IPS DF 6.9 (cell line): ENCODE data around the gene TP53TG5.
A peak's percentile ranks its signal among the peaks of the same experiment; 100 is the strongest.

ENCODE experiments used
- DNase-seq: peaks from one replicate; pipeline ENCODE4 v3.0.0-alpha.2; 2013; ENCODE audit warnings: low read depth, low spot score
- H3K27ac ChIP-seq: one replicate; pipeline ENCODE4 v1.5.1; 2013; ENCODE audit warnings: low read length, control low read depth
- H3K27me3 ChIP-seq: 2 replicates; pipeline ENCODE4 v1.6.1; 2013; ENCODE audit warnings: mild to moderate bottlenecking, low read length; ENCODE audit not compliant: control insufficient read depth, insufficient read depth
- H3K36me3 ChIP-seq: 2 replicates; pipeline ENCODE4 v1.6.1; 2013; ENCODE audit warnings: low read length; ENCODE audit not compliant: control insufficient read depth, insufficient read depth
- H3K4me1 ChIP-seq: 2 replicates; pipeline ENCODE4 v1.6.1; 2013; ENCODE audit warnings: low read length; ENCODE audit not compliant: control insufficient read depth, insufficient read depth
- H3K4me3 ChIP-seq: 2 replicates; pipeline ENCODE4 v1.5.1; 2013; ENCODE audit warnings: mild to moderate bottlenecking, low read length
- H3K9me3 ChIP-seq: 2 replicates; pipeline ENCODE4 v1.6.1; 2013; ENCODE audit warnings: low read length, inconsistent platforms; ENCODE audit not compliant: control insufficient read depth, insufficient read depth
- WGBS: extraction: QIAGEN DNeasy Blood & Tissue Kit; methylation state at CpG from one replicate; pipeline ENCODE4 v1.1.7; 2013; ENCODE audit warnings: mixed read lengths, missing lambda C conversion rate; ENCODE audit not compliant: insufficient read length, insufficient coverage; 5-methylcytosine and 5-hydroxymethylcytosine counted together

TP53TG5 gene

DNA sequence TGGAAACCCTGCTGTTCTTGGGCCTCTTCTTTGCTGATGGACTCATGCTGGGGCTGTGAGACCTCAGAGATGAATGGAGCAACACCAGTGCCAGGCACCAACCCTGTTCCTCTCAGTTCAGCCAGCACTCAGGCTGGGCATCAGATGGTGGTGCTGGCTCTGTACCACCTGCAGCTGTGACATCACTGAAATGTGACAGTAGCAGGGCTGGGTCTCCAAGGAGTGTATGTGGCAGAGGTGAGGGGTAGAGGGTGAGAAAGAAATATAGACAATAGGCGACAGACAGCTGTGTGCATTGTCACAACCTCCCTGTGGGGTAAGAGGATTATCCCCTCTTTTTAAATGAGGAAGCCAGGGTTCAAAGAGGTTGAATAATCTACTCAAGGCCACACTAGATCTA lies at the start of gene TP53TG5:
Gene TP53TG5, minus strand, starts transcription at position 135 of the 400 bp plus-strand sequence. Its CDS starts 89 bp downstream, at position 46.
- Histone ChIP-seq H3K4me1 (peaks cover 3% of the 10 kb centered on the region; the same call in 1 of the 2 replicates), H3K4me3 (no peak within 1 kb of the TSS), H3K27ac (no peak within 1 kb of the TSS), H3K36me3 (no peaks in the 10 kb centered on the region), H3K9me3 (no peaks in the 10 kb centered on the region), H3K27me3 (no peaks in the 10 kb centered on the region; the same call in 1 of the 2 replicates)
- no peak for DNase-seq
- no CpG with 5 or more reads among the region's 1 CpG for WGBS

DNA sequence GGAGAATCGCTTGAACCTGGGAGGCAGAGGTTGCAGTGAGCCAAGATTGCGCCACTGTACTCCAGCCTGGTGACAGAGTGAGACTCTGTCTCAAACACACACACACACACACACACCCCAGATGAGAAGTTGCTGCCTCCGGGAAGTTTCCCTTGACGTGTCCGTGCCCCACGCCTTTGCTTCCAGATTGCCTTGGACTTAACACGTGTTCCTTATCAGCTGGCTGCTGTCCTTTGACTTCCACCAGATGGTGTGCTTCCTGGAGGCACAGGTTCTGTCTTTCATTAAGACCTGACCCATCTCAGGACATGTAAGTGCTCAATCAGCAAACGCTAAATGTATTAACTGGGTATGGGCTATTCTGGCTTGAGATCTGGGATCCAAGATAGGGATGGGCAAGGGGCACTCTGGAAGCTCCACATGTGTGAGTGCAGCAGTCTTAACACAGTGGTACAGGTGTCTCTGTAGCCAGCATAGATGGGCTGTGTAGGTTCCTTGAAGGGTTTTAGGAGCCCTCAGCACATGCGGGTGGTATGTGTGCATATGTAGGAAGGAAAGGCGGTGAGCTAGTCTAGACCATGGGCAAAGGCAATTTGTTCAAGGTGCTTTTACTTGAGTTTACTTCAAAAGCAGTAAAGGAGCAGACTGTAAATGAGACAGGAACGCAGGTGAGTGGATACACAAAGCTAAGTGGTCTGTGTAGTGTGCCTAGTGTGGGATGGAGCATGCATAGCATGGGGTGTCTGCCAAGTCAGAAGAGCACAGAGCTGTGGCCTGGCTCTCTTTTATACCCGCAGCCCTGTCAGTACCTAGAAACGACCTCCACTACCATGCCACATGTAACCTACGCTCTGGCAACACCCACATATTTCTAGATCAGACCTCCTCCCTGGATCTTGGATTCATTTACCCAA lies 49.4 kb upstream of the TP53TG5 start:
- no peak overlapping the region for H3K4me3 ChIP-seq
- H3K9me3 ChIP-seq: no peaks in the 10 kb centered on the region
- H3K27ac ChIP-seq: no peak overlapping the region
- WGBS: no CpG with 5 or more reads among the region's 14 CpGs
- H3K27me3 ChIP-seq: no peaks in the 10 kb centered on the region
- peaks cover 10% of the 10 kb centered on the region; the same call in 1 of the 2 replicates for H3K36me3 ChIP-seq
- no peaks in the 10 kb centered on the region for H3K4me1 ChIP-seq
- DNase-seq: no peak

DNA sequence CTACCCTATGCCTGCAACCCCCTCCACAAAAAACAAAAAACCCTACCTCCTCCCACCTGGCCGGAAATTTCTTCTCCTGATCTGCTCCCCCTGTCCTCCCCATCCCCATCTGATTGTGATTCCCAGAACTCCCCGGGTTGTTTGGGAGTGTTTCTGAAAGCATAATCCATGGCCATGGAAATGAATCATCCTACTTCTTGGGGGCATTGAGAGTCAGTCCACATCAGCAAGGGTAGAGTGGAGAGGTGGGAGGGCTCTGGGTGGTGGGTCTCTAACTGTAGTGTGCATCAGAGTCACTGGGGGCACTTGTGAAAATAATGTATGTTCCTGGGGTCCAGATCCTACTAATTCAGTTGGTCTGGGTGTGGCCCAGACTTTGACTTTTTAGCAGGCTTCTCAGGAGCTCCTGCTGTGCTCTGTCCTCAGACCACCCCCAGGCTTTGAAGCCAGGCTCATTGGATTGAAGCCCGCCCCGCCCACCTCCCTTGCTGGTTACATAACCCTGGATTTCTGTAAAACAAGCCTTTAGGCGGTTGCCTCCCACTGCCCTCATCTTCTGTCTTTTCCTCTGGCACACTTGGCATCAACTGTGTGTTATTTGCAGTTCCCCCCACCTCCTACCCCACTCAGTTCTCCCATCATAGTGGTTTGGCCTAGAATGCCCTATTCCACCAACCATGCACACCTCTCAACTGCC lies 48.3 kb upstream of the TP53TG5 start:
- DNase-seq: no peak
- no CpG with 5 or more reads among the region's 5 CpGs for WGBS
- H3K27me3 ChIP-seq: no peaks in the 10 kb centered on the region

DNA sequence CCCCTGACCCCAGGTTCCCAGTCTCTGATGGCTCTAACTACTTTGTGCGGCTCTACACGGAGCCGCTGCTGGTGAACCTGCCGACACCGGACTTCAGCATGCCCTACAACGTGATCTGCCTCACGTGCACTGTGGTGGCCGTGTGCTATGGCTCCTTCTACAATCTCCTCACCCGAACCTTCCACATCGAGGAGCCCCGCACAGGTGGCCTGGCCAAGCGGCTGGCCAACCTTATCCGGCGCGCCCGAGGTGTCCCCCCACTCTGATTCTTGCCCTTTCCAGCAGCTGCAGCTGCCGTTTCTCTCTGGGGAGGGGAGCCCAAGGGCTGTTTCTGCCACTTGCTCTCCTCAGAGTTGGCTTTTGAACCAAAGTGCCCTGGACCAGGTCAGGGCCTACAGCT lies 47.4 kb upstream of the TP53TG5 start:
- H3K9me3 ChIP-seq: no peaks in the 10 kb centered on the region
- no peak overlapping the region for H3K27ac ChIP-seq
- H3K4me3 ChIP-seq: no peak overlapping the region
- no peak for DNase-seq
- no peaks in the 10 kb centered on the region for H3K27me3 ChIP-seq
- peaks cover 14% of the 10 kb centered on the region; the same call in 1 of the 2 replicates for H3K36me3 ChIP-seq
- no CpG with 5 or more reads among the region's 17 CpGs for WGBS
- H3K4me1 ChIP-seq: no peaks in the 10 kb centered on the region

More for the DNA sequence above, 48.3 kb upstream of the TP53TG5 start:
- Histone ChIP-seq H3K4me1 (no peaks in the 10 kb centered on the region), H3K36me3 (peaks cover 10% of the 10 kb centered on the region; the same call in 1 of the 2 replicates), H3K9me3 (no peaks in the 10 kb centered on the region), H3K4me3 (no peak overlapping the region), H3K27ac (no peak overlapping the region)

DNA sequence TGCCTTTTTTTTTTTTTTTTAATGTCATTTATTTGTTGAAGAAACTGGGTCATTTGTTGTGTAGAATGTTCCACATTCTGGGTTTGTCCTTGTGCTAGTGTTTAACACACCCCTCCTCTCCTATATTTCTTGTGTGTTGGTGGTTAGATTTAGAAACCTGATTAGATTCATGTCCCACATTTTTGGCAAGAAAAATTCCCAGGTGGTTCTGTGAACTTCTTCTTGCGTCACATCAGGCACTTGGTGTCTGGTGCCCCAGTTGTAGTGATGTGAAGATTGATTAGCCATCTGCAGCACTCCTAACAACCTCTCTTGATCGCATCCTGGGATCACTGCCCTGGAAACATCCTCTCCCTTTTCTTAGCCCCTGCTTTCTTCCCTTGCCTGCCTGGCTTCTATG lies 45.6 kb upstream of the TP53TG5 start:
- Histone ChIP-seq H3K9me3 (no peaks in the 10 kb centered on the region), H3K4me1 (no peaks in the 10 kb centered on the region), H3K27ac (no peak overlapping the region), H3K4me3 (no peak overlapping the region), H3K36me3 (peaks cover 27% of the 10 kb centered on the region), H3K27me3 (no peaks in the 10 kb centered on the region)
- no peak for DNase-seq
- no CpG with 5 or more reads among the region's 2 CpGs for WGBS

DNA sequence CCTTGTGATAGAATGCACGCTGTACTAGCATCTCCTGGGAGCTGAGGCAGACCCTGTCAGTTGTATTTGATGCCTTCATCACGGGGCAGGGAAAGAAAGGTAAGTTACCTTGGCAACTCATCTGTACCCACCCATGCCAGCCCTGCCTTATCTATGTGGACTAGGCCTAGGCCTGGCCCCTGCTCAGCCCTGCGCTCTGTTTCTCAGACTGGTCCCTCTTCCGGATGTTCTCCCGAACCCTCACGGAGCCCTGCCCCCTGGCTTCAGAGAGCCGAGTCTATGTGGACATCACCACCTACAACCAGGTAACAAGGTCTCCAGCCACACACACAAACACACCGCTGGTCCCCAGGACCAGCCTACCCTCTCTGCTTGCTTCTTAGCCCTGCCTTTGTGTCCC lies 42.0 kb upstream of the TP53TG5 start:
- Histone ChIP-seq H3K4me1 (no peaks in the 10 kb centered on the region), H3K36me3 (peaks cover 22% of the 10 kb centered on the region), H3K9me3 (no peaks in the 10 kb centered on the region), H3K27ac (no peak overlapping the region), H3K27me3 (no peaks in the 10 kb centered on the region), H3K4me3 (no peak overlapping the region)
- DNase-seq: no peak
- WGBS: no CpG with 5 or more reads among the region's 8 CpGs

DNA sequence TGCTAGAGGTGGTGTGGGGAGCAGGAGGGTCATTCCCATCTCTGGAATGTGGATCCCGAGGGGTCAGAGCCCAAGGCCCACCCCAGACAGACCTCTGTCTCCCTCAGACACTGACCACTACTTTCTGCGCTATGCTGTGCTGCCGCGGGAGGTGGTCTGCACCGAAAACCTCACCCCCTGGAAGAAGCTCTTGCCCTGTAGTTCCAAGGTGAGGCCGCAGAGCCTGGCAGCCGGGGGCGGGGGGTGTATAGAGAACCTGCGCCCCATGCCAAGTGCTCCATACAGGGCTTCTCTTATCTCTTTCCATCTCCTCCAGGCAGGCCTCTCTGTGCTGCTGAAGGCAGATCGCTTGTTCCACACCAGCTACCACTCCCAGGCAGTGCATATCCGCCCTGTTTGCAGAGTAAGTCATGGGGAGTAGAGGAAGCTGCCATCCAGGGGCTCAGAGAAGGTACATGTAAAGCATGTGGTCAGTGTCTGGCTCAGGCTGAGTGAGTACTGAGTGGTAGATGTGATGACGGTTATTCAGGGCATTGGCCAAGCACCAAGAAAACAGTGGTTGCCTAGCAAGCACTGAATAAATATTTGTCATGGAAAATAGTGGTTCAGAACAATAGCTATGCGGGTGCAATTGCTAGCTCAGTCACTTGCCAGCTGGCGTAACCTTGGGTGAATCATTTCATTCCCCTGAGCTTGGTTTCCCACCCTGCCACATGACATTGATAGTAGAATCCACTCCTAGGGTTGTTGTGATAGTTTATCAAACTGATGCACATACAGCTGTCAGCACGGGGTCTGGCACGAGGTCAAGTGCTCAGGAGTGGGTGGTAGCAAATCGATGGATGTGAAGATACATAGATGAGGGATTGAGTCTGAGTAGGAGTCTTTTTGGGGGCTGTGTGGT lies 41.3 kb upstream of the TP53TG5 start:
- Histone ChIP-seq H3K27me3 (no peaks in the 10 kb centered on the region), H3K4me1 (no peaks in the 10 kb centered on the region), H3K4me3 (no peak overlapping the region), H3K9me3 (no peaks in the 10 kb centered on the region), H3K36me3 (peaks cover 22% of the 10 kb centered on the region), H3K27ac (no peak overlapping the region)
- WGBS: no CpG with 5 or more reads among the region's 17 CpGs
- no peak for DNase-seq

DNA sequence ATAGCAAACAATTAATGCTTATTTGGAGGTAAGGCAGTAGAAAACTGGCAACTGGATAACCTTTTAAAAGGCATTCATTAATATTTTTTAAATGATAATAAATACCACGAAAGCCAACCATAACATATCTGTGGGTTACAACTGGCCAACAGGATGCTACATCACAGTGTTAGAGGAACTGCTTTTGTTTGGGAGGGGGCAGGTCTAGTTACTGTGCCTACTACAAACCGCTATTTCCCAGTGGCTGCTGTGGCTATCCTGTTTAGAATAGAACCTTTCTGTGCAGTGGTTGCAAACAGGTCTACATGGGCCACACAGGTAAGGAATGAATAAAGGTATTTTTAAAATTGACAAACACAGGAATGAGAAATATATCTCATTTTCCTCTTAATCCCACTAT lies 38.8 kb upstream of the TP53TG5 start:
- Histone ChIP-seq H3K27ac (no peak overlapping the region), H3K4me3 (peak overlapping the region; percentile 93; the same call in 1 of the 2 replicates), H3K4me1 (no peaks in the 10 kb centered on the region), H3K9me3 (no peaks in the 10 kb centered on the region), H3K27me3 (no peaks in the 10 kb centered on the region), H3K36me3 (peaks cover 17% of the 10 kb centered on the region)
- no peak for DNase-seq
- WGBS: no CpG with 5 or more reads among the region's 2 CpGs

DNA sequence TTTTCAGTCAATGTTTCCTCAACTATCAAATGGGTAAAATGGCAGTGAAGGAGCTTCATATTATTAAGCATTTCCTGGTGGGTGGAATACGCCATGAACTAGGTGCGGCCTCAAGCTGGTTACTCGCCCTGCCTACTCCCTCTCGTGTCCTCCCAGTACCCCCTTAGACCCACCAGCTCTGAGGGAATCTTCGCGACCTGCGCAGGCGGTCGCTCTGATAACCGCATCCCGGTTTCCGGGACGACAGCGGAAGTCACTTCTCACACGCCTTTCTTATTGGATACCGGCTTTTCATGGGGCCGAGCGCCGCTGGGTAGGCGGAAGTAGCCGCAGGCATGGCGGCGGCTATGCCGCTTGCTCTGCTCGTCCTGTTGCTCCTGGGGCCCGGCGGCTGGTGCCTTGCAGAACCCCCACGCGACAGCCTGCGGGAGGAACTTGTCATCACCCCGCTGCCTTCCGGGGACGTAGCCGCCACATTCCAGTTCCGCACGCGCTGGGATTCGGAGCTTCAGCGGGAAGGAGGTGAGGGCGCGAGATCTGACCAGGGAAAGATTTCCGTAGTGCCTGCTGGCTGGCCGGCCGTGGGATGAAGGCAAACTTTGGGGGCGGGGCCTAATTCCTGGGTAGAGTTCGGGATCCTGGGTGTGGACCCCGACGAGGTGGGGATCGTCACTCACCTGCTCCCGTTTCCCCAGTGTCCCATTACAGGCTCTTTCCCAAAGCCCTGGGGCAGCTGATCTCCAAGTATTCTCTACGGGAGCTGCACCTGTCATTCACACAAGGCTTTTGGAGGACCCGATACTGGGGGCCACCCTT lies 37.9 kb upstream of the TP53TG5 start, which contains the start of gene PIGT:
Gene PIGT, plus strand, starts transcription at position 320 of the 816 bp plus-strand sequence. Its CDS starts 16 bp downstream, at position 336.
- H3K27ac ChIP-seq: no peak within 1 kb of the TSS
- H3K9me3 ChIP-seq: no peaks in the 10 kb centered on the region
- DNase-seq: peak; percentile 82
- no peaks in the 10 kb centered on the region for H3K4me1 ChIP-seq
- H3K36me3 ChIP-seq: peaks cover 13% of the 10 kb centered on the region
- WGBS: no CpG with 5 or more reads among the region's 52 CpGs
- H3K27me3 ChIP-seq: no peaks in the 10 kb centered on the region
- H3K4me3 ChIP-seq: peak within 1 kb of the TSS; percentile 93
